IMR-90 (cell line): ENCODE measurements around the gene PGLYRP2.

Experiments
- BHLHE40 ChIP-seq: fragments of 150-350 bp; IDR thresholded peaks from 2 replicates; pipeline ENCODE4 v1.6.1; 2016; ENCODE audit warnings: mild to moderate bottlenecking, low read depth, low read length
- CEBPB ChIP-seq: IDR thresholded peaks from 2 replicates; pipeline ENCODE4 v1.6.1; 2012; ENCODE audit warnings: low read depth, low read length, improper control_type of control experiment
- CHD1 ChIP-seq: IDR thresholded peaks from 2 replicates; pipeline ENCODE4 v1.6.1; 2012; ENCODE audit warnings: low read depth, low read length, improper control_type of control experiment
- CTCF ChIP-seq: conservative IDR thresholded peaks from 2 replicates; pipeline ENCODE4 v1.5.1; 2012; ENCODE audit warnings: mild to moderate bottlenecking, low read depth, low read length, improper control_type of control experiment
- ELK1 ChIP-seq: fragments of 150-350 bp; IDR thresholded peaks from 2 replicates; pipeline ENCODE4 v1.6.1; 2016; ENCODE audit warnings: low read depth, mild to moderate bottlenecking, low read length, moderate library complexity, borderline replicate concordance
- FOS ChIP-seq: fragments of 150-350 bp; IDR thresholded peaks from 2 replicates; pipeline ENCODE4 v1.6.1; 2016; ENCODE audit warnings: low read depth, low read length
- MAZ ChIP-seq: IDR thresholded peaks from 2 replicates; pipeline ENCODE4 v1.6.1; 2012; ENCODE audit warnings: low read depth, mild to moderate bottlenecking, low read length, improper control_type of control experiment, moderate library complexity, borderline replicate concordance
- MXI1 ChIP-seq: IDR thresholded peaks from 2 replicates; pipeline ENCODE4 v1.6.1; 2012; ENCODE audit warnings: low read depth, mild to moderate bottlenecking, low read length, moderate library complexity, borderline replicate concordance
- NFE2L2 ChIP-seq: fragments of 150-350 bp; IDR thresholded peaks from 2 replicates; pipeline ENCODE4 v1.6.1; 2016; ENCODE audit warnings: low read depth, mild to moderate bottlenecking, low read length
- POLR2A ChIP-seq: IDR thresholded peaks from 2 replicates; pipeline ENCODE4 v1.6.1; 2012; ENCODE audit warnings: mild to moderate bottlenecking, low read depth, low read length
- RAD21 ChIP-seq: IDR thresholded peaks from 2 replicates; pipeline ENCODE4 v1.6.1; 2012; ENCODE audit warnings: low read length, improper control_type of control experiment
- RFX5 ChIP-seq: IDR thresholded peaks from 2 replicates; pipeline ENCODE4 v1.8.0; 2012; ENCODE audit warnings: low read depth, mild to moderate bottlenecking, low read length, moderate library complexity
- USF2 ChIP-seq: fragments of 150-350 bp; IDR thresholded peaks from 2 replicates; pipeline ENCODE4 v1.6.1; 2017; ENCODE audit warnings: mild to moderate bottlenecking, antibody characterized with exemption, low read length, low read depth

- no peak for TF ChIP-seq RAD21
- TF ChIP-seq POLR2A = no peak
- TF ChIP-seq CTCF = no peak
- no peak for TF ChIP-seq BHLHE40
- TF ChIP-seq NFE2L2 = no peak
- TF ChIP-seq FOS = no peak
- no peak for TF ChIP-seq MAZ
- no peak for TF ChIP-seq ELK1
- no peak for TF ChIP-seq RFX5
- no peak for TF ChIP-seq CEBPB
- TF ChIP-seq USF2 = no peak
- TF ChIP-seq MXI1 = no peak
- TF ChIP-seq CHD1 = no peak
These were observed 28.8 kb downstream of the PGLYRP2 start for GRCh38 chr19:15450528-15450890.
